GM12878 (cell line): ENCODE results near the gene NUDT9.

Experiments used
- CHD4 ChIP-seq: fragments of 200-600 bp; sonication (generic); IDR thresholded peaks from 2 replicates; pipeline ENCODE4 v1.6.1; 2016; ENCODE audit warnings: mild to moderate bottlenecking
- CTCF ChIP-seq, 3 experiments: IDR thresholded peaks in 2 of 3; conservative IDR thresholded peaks in 1 of 3; 2 replicates each; pipeline ENCODE4 v1.5.1; 2011; ENCODE audit warnings: low read depth in 3 of 3, low read length in 3 of 3, mild to moderate bottlenecking in 3 of 3, control low read depth in 2 of 3, moderate library complexity in 2 of 3, inconsistent platforms in 1 of 3, mixed read lengths in 1 of 3; ENCODE audit not compliant: control insufficient read depth in 2 of 3, insufficient read depth in 1 of 3; ENCODE audit errors: extremely low read depth in 1 of 3
- MLLT1 ChIP-seq: fragments of 450-650 bp; IDR thresholded peaks from 2 replicates; pipeline ENCODE4 v1.6.1; 2016; ENCODE audit warnings: mild to moderate bottlenecking
- PAX8 ChIP-seq: fragments of 450-650 bp; IDR thresholded peaks from 2 replicates; pipeline ENCODE4 v1.6.1; 2017; ENCODE audit warnings: mild to moderate bottlenecking, moderate library complexity
- USF1 ChIP-seq: IDR thresholded peaks from 2 replicates; pipeline ENCODE4 v1.6.1; 2011; ENCODE audit warnings: borderline replicate concordance, low read depth, mild to moderate bottlenecking, moderate library complexity, mixed read lengths, low read length; ENCODE audit not compliant: insufficient read depth; ENCODE audit errors: extremely low read length
- TF ChIP-seq, protein P1 (sequence below): IDR thresholded peaks from 2 replicates; pipeline ENCODE4 v1.6.1; 2012; ENCODE audit warnings: mild to moderate bottlenecking, low read depth, low read length

DNA sequence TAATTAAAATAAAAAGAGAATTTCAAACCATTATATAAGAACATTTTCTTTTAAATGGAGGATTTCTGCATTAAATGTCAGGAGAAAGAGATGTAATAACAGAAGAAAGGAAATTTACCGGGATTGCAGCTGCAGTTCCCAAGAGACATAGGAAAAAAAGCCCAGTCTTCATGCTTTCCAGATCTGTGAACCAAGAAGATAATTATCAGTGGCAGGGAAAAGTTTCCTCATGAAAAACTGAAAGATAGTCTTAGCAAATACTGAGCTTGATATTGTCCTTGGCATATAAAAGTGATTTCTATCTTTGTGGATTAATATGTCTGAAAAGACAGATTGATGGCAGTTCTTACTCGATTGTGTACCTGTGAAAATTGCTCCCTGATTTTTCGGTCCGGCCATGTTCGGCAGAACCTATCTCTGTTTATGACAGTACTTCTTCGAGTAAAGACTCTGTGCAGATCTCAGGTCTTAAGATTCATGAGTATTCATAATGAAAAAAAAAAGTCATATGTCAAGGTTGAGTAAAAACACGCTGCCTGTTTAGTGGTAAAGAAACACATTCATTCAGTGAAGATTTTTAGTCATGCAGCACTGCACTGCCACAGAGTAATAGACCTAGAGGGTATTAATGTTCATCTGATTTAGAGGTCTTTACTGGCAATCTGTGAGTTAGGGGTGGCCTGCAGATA is 77.2 kb downstream of the NUDT9 start:
- TF ChIP-seq MLLT1 (no peak), CTCF (IDR thresholded peaks at IDR 0.05 in 2 of 3, conservative IDR thresholded peaks at IDR 0.05 in 1 of 3; ENCODE audit: control insufficient read depth in 2 of 3, extremely low read depth in 1 of 3, insufficient read depth in 1 of 3, low read depth in 3 of 3, low read length in 3 of 3) (no peak), CHD4 (no peak), USF1 (no peak), PAX8 (no peak)
- TF ChIP-seq, protein P1, sequence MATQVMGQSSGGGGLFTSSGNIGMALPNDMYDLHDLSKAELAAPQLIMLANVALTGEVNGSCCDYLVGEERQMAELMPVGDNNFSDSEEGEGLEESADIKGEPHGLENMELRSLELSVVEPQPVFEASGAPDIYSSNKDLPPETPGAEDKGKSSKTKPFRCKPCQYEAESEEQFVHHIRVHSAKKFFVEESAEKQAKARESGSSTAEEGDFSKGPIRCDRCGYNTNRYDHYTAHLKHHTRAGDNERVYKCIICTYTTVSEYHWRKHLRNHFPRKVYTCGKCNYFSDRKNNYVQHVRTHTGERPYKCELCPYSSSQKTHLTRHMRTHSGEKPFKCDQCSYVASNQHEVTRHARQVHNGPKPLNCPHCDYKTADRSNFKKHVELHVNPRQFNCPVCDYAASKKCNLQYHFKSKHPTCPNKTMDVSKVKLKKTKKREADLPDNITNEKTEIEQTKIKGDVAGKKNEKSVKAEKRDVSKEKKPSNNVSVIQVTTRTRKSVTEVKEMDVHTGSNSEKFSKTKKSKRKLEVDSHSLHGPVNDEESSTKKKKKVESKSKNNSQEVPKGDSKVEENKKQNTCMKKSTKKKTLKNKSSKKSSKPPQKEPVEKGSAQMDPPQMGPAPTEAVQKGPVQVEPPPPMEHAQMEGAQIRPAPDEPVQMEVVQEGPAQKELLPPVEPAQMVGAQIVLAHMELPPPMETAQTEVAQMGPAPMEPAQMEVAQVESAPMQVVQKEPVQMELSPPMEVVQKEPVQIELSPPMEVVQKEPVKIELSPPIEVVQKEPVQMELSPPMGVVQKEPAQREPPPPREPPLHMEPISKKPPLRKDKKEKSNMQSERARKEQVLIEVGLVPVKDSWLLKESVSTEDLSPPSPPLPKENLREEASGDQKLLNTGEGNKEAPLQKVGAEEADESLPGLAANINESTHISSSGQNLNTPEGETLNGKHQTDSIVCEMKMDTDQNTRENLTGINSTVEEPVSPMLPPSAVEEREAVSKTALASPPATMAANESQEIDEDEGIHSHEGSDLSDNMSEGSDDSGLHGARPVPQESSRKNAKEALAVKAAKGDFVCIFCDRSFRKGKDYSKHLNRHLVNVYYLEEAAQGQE, result no peak
